SW480 (cell line): ENCODE results near the gene ADORA3.

Source experiments
- DNase-seq: peaks from one replicate; pipeline ENCODE4 v3.0.0-alpha.2; 2016; ENCODE audit warnings: low spot score

Gene ADORA3

GRCh38 chr1:111507411-111508201, 4.2 kb upstream of the ADORA3 start:
- DNase-seq, result peak; percentile 6

GRCh38 chr1:111506561-111506960, 3.1 kb upstream of the ADORA3 start:
- no peak for DNase-seq

- no peak for DNase-seq
These were observed 2.2 kb upstream of the ADORA3 start for GRCh38 chr1:111505641-111506119.

- DNase-seq, result no peak
These were observed 664 bp upstream of the ADORA3 start for GRCh38 chr1:111504097-111504496.

- DNase-seq, result no peak
These were observed 1.8 kb downstream of the ADORA3 start for GRCh38 chr1:111501645-111502044.

- no peak for DNase-seq
These were observed 4.2 kb downstream of the ADORA3 start for GRCh38 chr1:111499026-111499785.

GRCh38 chr1:111497592-111497991, 5.8 kb downstream of the ADORA3 start:
- no peak for DNase-seq

- DNase-seq, result no peak
These were observed 7.0 kb downstream of the ADORA3 start for GRCh38 chr1:111496398-111496797.

GRCh38 chr1:111491070-111491469, 12.4 kb downstream of the ADORA3 start:
- no peak for DNase-seq

- DNase-seq, result no peak
These were observed 13.2 kb downstream of the ADORA3 start for GRCh38 chr1:111490220-111490619.

- no peak for DNase-seq
These were observed 13.8 kb downstream of the ADORA3 start for GRCh38 chr1:111489604-111490003.

GRCh38 chr1:111488669-111489068, 14.8 kb downstream of the ADORA3 start:
- no peak for DNase-seq

GRCh38 chr1:111487133-111487532, 16.3 kb downstream of the ADORA3 start:
- DNase-seq, result no peak

- no peak for DNase-seq
These were observed 17.0 kb downstream of the ADORA3 start for GRCh38 chr1:111486431-111486830.

GRCh38 chr1:111484391-111485026, 18.9 kb downstream of the ADORA3 start:
- no peak for DNase-seq

GRCh38 chr1:111483876-111484275, 19.6 kb downstream of the ADORA3 start:
- DNase-seq, result no peak

- DNase-seq, result no peak
These were observed 20.3 kb downstream of the ADORA3 start for GRCh38 chr1:111483166-111483565.

- peak; percentile 64 for DNase-seq
These were observed 21.8 kb downstream of the ADORA3 start for GRCh38 chr1:111481387-111482221.

GRCh38 chr1:111480674-111481073, 22.8 kb downstream of the ADORA3 start:
- DNase-seq, result no peak

GRCh38 chr1:111476761-111477309, 26.6 kb downstream of the ADORA3 start:
- DNase-seq, result no peak

- DNase-seq, result no peak
These were observed 27.2 kb downstream of the ADORA3 start for GRCh38 chr1:111476214-111476613.

GRCh38 chr1:111475701-111476100, 27.7 kb downstream of the ADORA3 start:
- no peak for DNase-seq
